ENCODE measurements around the gene VEGFD.
"Not testable (repeated sequence)": the region's sequence is repeated elsewhere in the genome, so short reads cannot be mapped to it uniquely, and the experiment has no call there.

VEGFD gene

DNA sequence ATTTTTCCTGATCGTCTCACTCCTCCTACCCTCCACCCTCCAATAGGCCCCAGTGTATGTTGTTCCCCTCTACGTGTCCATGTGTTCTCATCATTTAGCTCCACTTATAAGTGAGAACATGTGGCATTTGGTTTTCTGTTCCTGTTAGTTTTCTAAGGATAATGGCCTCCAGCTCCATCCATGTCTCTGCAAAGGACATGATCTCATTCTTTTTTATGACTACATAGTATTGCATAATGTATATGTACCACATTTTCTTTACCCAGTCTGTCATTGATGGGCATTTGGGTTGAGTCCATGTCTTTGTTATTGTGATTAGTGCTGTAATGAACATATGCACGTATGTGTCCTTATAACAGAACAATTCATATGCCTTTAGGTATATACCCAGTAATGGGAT, 78.3 kb downstream of the VEGFD start:
- not testable (repeated sequence) for DNase-seq (ENCODE audit: low read depth)

DNA sequence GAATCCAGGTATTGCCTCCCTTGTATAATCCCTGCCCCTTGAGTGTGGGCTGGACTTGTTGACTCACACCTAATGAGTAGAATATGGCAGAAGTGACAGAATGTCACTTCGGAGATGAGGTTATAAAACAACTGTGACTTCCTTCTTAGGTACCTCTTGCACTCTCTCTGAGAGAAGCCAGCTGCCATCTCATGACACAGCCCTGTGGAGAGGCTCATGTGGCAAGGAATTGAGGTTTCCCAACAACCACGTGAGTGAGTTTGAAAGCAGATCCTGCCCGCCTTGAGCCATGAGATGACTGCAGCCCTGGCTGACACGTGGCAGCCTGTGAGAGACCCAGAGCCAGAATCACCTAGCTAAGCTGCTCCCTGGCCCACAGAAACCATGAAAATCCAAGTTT, 82.3 kb downstream of the VEGFD start:
- no peak for DNase-seq (ENCODE audit: low read depth)

DNA sequence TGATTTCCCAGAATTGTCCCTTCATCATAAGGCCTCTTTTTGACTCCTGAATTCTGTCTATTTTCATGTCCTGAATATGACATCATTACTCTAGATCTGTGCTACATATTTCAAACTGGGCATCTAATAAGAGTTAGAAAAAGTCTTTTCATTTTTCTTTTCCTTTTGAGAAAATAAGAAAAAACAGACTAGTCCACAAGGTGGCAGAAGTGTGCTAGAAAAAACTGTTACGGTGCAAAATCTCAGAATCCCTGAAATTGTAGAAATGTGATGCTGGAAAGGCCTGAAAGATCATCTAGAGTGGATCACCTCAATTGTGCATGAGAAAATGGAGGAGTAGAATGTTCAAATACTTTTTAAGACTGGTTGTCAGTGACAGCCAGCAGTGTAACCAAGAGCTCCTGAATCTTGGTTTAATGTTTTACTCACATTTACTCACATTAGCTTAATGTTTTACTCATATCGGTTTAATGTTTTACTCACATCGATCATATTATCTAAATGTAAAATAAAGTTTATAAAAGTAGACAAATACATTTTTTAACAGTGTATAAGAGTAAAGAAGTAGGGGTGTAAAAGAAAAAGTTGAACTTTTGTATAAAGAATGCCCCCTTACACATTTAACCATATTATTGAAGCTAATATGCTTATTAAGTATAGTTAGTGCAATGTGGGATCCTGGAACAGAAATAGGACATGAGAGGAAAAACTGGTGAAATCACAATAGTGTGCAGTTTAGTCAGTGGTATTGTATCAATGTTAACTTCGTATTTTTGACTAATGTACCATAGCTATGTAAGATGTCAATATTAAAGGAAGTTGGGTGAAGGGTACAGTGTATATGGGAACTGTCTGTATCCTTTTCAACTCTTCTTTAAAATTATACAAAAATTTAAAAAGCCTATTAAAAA, 84.0 kb downstream of the VEGFD start:
- no peak for DNase-seq (ENCODE audit: low read depth)

DNA sequence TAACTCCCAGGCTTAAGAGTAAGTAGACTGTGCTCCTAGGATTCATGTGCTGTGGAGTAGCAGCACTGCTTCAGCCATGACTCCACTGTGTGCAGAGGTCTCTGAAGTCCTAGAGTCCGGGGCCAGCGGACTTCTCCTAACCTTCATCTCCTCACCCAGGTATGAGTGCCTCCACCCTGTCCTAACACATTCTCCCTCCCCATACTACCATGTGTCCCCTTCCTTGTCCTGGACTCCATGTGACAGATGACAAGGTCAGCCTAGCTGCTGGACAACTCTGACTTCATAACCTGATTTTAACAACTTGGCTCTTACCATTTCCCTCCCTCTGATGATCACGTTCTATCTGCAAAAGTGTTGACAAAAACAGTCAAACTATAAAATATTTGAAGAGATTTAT, 85.4 kb downstream of the VEGFD start:
- DNase-seq (ENCODE audit: low read depth): no peak

DNA sequence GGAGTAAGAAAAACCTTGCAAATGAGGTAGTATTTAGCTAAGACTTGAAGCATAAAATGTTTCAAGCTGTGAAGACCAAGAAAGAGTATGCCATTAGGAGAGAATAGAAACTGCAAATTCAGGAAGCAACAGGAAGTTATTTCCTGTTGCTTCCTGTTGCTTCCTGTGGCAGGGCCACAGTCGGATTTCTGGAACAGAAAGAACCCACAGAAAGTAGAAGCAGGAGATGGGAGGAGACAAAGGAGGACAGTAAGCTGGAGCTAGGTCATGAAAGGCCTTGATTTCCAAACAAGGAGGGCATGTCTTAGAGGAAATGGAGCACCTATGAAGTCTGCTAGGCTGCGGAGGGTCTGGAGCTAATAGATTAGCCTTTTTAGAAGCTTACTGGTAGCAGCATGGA, 86.0 kb downstream of the VEGFD start:
- no peak for DNase-seq (ENCODE audit: low read depth)

Measured in activated T-helper 1 cell treated with Interleukin-2 at 50 U/mL for 16 hours (primary cell).